ENCODE measurements around the gene CTNNA2. TPM values are rescaled to one million over a fixed set of nuclear protein-coding genes. Genes with fewer than 3 reads are reported as not detected.

CTNNA2 gene
- total RNA-seq, 4 donors from 2014 or later: 0.19 TPM; not detected in 3

GRCh38 chr2:80244905-80245584 is 732.2 kb downstream of the CTNNA2 start:
- no peak for TF ChIP-seq CTCF (IDR thresholded peaks at IDR 0.05)
- no peak for DNase-seq (ENCODE audit: low spot score)
- ATAC-seq (ENCODE audit: low FRiP score): no peak

GRCh38 chr2:80246534-80246933 is 733.7 kb downstream of the CTNNA2 start:
- no peak for TF ChIP-seq CTCF (IDR thresholded peaks at IDR 0.05)
- DNase-seq (ENCODE audit: low spot score): no peak
- ATAC-seq (ENCODE audit: low FRiP score): no peak

- no peak for ATAC-seq (ENCODE audit: low FRiP score)
These were observed 734.5 kb downstream of the CTNNA2 start for GRCh38 chr2:80247339-80247738.

GRCh38 chr2:80248146-80248545 is 735.3 kb downstream of the CTNNA2 start:
- ATAC-seq (ENCODE audit: low FRiP score): no peak
- no peak for TF ChIP-seq CTCF (IDR thresholded peaks at IDR 0.05)
- DNase-seq (ENCODE audit: low spot score): no peak

More at GRCh38 chr2:80247339-80247738, 734.5 kb downstream of the CTNNA2 start:
- no peak for DNase-seq (ENCODE audit: low spot score)
- no peak for TF ChIP-seq CTCF (IDR thresholded peaks at IDR 0.05)

- DNase-seq (ENCODE audit: low spot score) (no peak), ATAC-seq (ENCODE audit: low FRiP score) (no peak)
- no peak for TF ChIP-seq CTCF (IDR thresholded peaks at IDR 0.05)
These were observed 739.6 kb downstream of the CTNNA2 start for GRCh38 chr2:80252294-80252986.

- DNase-seq (ENCODE audit: low spot score) (no peak), ATAC-seq (ENCODE audit: low FRiP score) (no peak)
- no peak for TF ChIP-seq CTCF (IDR thresholded peaks at IDR 0.05)
These were observed 743.3 kb downstream of the CTNNA2 start for GRCh38 chr2:80255918-80256781.

Data from omental fat pad (tissue), 4 donors.